HL-60 (cell line): ENCODE results near the gene GNAS.

Source experiments
- GABPA ChIP-seq: IDR thresholded peaks from 2 replicates; pipeline ENCODE4 v1.6.1; 2012; ENCODE audit warnings: low read depth
- TF ChIP-seq, protein P1 (sequence below): IDR thresholded peaks from one replicate; pipeline ENCODE4 v1.5.1; 2011; ENCODE audit warnings: low read length, control low read depth, inconsistent platforms; ENCODE audit not compliant: insufficient read depth

DNA sequence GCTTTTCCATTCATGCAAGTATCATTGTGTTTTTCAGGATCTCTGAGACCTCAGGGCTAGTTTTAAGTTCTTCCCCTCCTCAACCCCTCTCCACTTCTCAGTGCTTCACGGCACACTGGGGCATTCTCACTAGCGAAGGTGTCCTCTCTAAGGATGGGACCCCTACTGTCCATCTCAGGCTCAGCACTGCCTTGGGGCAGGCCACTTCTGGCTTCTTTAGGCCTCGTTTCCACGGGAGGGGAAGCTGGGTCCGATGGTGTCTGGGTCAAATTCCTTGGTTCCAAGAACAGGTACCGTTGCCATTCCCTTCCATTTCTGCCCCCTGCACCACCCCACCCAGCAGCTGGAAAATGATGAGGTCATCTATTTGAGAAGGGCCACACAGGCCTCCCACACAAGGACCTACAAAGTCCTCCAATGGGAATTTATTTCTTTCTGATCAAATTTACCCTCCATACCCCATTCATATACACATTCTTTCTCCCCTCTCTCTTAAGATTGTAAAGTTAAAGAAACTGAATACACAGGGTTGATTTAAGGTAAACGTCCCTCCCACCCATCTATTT, 17.2 kb downstream of the GNAS start:
- TF ChIP-seq, protein P1, sequence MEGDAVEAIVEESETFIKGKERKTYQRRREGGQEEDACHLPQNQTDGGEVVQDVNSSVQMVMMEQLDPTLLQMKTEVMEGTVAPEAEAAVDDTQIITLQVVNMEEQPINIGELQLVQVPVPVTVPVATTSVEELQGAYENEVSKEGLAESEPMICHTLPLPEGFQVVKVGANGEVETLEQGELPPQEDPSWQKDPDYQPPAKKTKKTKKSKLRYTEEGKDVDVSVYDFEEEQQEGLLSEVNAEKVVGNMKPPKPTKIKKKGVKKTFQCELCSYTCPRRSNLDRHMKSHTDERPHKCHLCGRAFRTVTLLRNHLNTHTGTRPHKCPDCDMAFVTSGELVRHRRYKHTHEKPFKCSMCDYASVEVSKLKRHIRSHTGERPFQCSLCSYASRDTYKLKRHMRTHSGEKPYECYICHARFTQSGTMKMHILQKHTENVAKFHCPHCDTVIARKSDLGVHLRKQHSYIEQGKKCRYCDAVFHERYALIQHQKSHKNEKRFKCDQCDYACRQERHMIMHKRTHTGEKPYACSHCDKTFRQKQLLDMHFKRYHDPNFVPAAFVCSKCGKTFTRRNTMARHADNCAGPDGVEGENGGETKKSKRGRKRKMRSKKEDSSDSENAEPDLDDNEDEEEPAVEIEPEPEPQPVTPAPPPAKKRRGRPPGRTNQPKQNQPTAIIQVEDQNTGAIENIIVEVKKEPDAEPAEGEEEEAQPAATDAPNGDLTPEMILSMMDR: no peak
- TF ChIP-seq GABPA: no peak
